ENCODE measurements around the gene SNTN.

The SNTN gene

GRCh38 chr3:63674586-63674985 is 22.1 kb downstream of the SNTN start:
- no peak for DNase-seq (ENCODE audit: low read depth)

GRCh38 chr3:63679186-63679585 is 26.7 kb downstream of the SNTN start:
- DNase-seq (ENCODE audit: low read depth) = no peak

- DNase-seq (ENCODE audit: low read depth) = no peak
Measured at GRCh38 chr3:63684081-63684480, 31.6 kb downstream of the SNTN start.

- DNase-seq (ENCODE audit: low read depth) = no peak
Measured at GRCh38 chr3:63685340-63685739, 32.9 kb downstream of the SNTN start.

- no peak for DNase-seq (ENCODE audit: low read depth)
Measured at GRCh38 chr3:63687278-63688225, 35.1 kb downstream of the SNTN start.

GRCh38 chr3:63689285-63689684 is 36.8 kb downstream of the SNTN start:
- no peak for DNase-seq (ENCODE audit: low read depth)

GRCh38 chr3:63693351-63693750 is 40.9 kb downstream of the SNTN start:
- no peak for DNase-seq (ENCODE audit: low read depth)

- DNase-seq (ENCODE audit: low read depth) = no peak
Measured at GRCh38 chr3:63705092-63705645, 52.7 kb downstream of the SNTN start.

- no peak for DNase-seq (ENCODE audit: low read depth)
Measured at GRCh38 chr3:63706321-63707085, 54.0 kb downstream of the SNTN start.

GRCh38 chr3:63707731-63708130 is 55.3 kb downstream of the SNTN start:
- no peak for DNase-seq (ENCODE audit: low read depth)

- DNase-seq (ENCODE audit: low read depth) = no peak
Measured at GRCh38 chr3:63709576-63709975, 57.1 kb downstream of the SNTN start.
